ENCODE results near the gene ACRBP.

GRCh38 chr12:6614513-6615172 is 32.6 kb downstream of the ACRBP start:
- TF ChIP-seq POLR2A (IDR thresholded peaks at IDR 0.05; ENCODE audit: low read depth) (no peak), CTCF (IDR thresholded peaks at IDR 0.05) (peak in 1 of 3 experiments; percentile 4)

All from esophagus muscularis mucosa (tissue), 3 donors.